ENCODE measurements around the gene PARD3.

Gene PARD3

DNA sequence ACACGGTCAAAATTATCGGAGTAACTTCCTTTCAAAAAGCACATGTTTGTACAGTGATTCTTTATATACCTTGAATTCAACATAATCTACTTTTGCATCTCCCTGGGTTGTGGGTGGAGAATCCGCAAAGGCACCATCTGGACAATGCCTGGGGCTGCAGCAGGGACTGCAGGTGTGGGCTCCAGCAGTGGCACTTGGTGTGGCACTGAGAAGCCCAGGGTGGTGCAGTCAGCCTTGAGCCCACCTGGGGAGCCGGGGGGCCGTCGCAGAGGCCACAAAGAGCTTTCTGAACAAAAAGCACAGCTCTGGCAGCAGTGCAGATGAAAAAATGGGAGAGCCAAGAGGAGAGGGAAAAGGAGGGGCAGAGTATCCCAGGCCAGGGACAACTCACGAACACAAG is 22.2 kb downstream of the PARD3 start:
- H3F3A ChIP-seq (ENCODE audit: insufficient read depth): no peaks in the 10 kb centered on the region
- no peaks in the 10 kb centered on the region for H3K9me3 ChIP-seq (ENCODE audit: insufficient read depth, low read length)
- H3K27ac ChIP-seq (ENCODE audit: low read depth, low read length): no peak overlapping the region
- no peaks in the 10 kb centered on the region for H4K20me1 ChIP-seq (ENCODE audit: low read depth, low read length)
- H3K9ac ChIP-seq (ENCODE audit: low read length): no peak overlapping the region
- H3K36me3 ChIP-seq (ENCODE audit: low read length): no peaks in the 10 kb centered on the region
- H3K79me2 ChIP-seq (ENCODE audit: insufficient read depth, low read length): no peaks in the 10 kb centered on the region
- H3K27me3 ChIP-seq (ENCODE audit: low read length): no peaks in the 10 kb centered on the region
- H2AFZ ChIP-seq (ENCODE audit: low read depth, low read length, severe bottlenecking): no peak overlapping the region
- no peaks in the 10 kb centered on the region for H3K9me2 ChIP-seq (replicated peaks; ENCODE audit: insufficient read depth, low read length)
- H3K4me2 ChIP-seq (ENCODE audit: low read depth, low read length, poor library complexity, severe bottlenecking): no peak overlapping the region
- H3K4me3 ChIP-seq (ENCODE audit: insufficient read depth, low read length, poor library complexity, severe bottlenecking): no peak overlapping the region
- no peak for TF ChIP-seq EZH2phosphoT487 (conservative IDR thresholded peaks at IDR 0.05; ENCODE audit: low read length)
- TF ChIP-seq CTCF (IDR thresholded peaks at IDR 0.05; ENCODE audit: insufficient read depth, low read length, poor library complexity, severe bottlenecking): no peak

DNA sequence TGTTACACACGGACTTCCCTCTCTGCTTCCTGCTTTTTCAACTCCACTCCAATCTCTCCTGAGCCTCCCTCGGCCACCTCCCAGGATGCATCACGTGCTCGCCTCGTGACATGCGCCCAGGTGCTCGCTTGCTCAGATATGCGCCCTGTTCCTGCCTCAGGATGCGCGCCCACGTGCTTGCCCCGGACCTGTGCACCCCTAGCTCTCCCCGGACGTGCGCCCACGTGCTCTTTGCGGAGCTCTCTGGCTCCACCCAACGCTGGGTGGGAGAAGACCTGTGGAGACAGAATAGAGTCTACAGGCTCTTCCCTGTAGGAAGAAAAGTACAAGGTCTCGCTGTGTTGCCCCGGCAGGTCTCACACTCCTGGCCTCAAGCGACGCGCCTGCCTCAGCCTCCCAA is 23.1 kb downstream of the PARD3 start:
- no peaks in the 10 kb centered on the region for H3F3A ChIP-seq (ENCODE audit: insufficient read depth)
- H3K9me2 ChIP-seq (replicated peaks; ENCODE audit: insufficient read depth, low read length): no peaks in the 10 kb centered on the region
- no peak overlapping the region for H3K4me3 ChIP-seq (ENCODE audit: insufficient read depth, low read length, poor library complexity, severe bottlenecking)
- H2AFZ ChIP-seq (ENCODE audit: low read depth, low read length, severe bottlenecking): no peak overlapping the region
- no peaks in the 10 kb centered on the region for H3K36me3 ChIP-seq (ENCODE audit: low read length)
- H3K27me3 ChIP-seq (ENCODE audit: low read length): no peaks in the 10 kb centered on the region
- TF ChIP-seq EZH2phosphoT487 (conservative IDR thresholded peaks at IDR 0.05; ENCODE audit: low read length): no peak
- TF ChIP-seq CTCF (IDR thresholded peaks at IDR 0.05; ENCODE audit: insufficient read depth, low read length, poor library complexity, severe bottlenecking): no peak
- no peak overlapping the region for H3K27ac ChIP-seq (ENCODE audit: low read depth, low read length)
- H3K4me2 ChIP-seq (ENCODE audit: low read depth, low read length, poor library complexity, severe bottlenecking): no peak overlapping the region
- no peaks in the 10 kb centered on the region for H3K9me3 ChIP-seq (ENCODE audit: insufficient read depth, low read length)
- no peak overlapping the region for H3K9ac ChIP-seq (ENCODE audit: low read length)
- H4K20me1 ChIP-seq (ENCODE audit: low read depth, low read length): no peaks in the 10 kb centered on the region
- H3K79me2 ChIP-seq (ENCODE audit: insufficient read depth, low read length): no peaks in the 10 kb centered on the region

GRCh38 chr10:34791228-34791627 is 23.9 kb downstream of the PARD3 start:
- H3K79me2 ChIP-seq (ENCODE audit: insufficient read depth, low read length): no peaks in the 10 kb centered on the region
- H3K9me3 ChIP-seq (ENCODE audit: insufficient read depth, low read length): no peaks in the 10 kb centered on the region
- H3F3A ChIP-seq (ENCODE audit: insufficient read depth): no peaks in the 10 kb centered on the region
- H3K4me3 ChIP-seq (ENCODE audit: insufficient read depth, low read length, poor library complexity, severe bottlenecking): no peak overlapping the region
- no peak overlapping the region for H2AFZ ChIP-seq (ENCODE audit: low read depth, low read length, severe bottlenecking)
- H3K27me3 ChIP-seq (ENCODE audit: low read length): no peaks in the 10 kb centered on the region
- H3K36me3 ChIP-seq (ENCODE audit: low read length): no peaks in the 10 kb centered on the region
- H3K9ac ChIP-seq (ENCODE audit: low read length): no peak overlapping the region
- H3K9me2 ChIP-seq (replicated peaks; ENCODE audit: insufficient read depth, low read length): no peaks in the 10 kb centered on the region
- no peaks in the 10 kb centered on the region for H4K20me1 ChIP-seq (ENCODE audit: low read depth, low read length)
- TF ChIP-seq CTCF (IDR thresholded peaks at IDR 0.05; ENCODE audit: insufficient read depth, low read length, poor library complexity, severe bottlenecking): no peak
- H3K4me2 ChIP-seq (ENCODE audit: low read depth, low read length, poor library complexity, severe bottlenecking): no peak overlapping the region
- no peak overlapping the region for H3K27ac ChIP-seq (ENCODE audit: low read depth, low read length)
